ENCODE measurements around the gene ALCAM.

The ALCAM gene

GRCh38 chr3:105366326-105367062 is at the start of gene ALCAM:
TSS of gene ALCAM (plus strand) at chr3:105366909.
- peak; percentile 99 for DNase-seq (ENCODE audit: low spot score)

GRCh38 chr3:105317841-105318240 is 48.9 kb upstream of the ALCAM start:
- peak; percentile 2 for DNase-seq (ENCODE audit: low spot score)

- no peak for DNase-seq (ENCODE audit: low spot score)
Observed at GRCh38 chr3:105322570-105323273, 44.0 kb upstream of the ALCAM start.

GRCh38 chr3:105323274-105323599 is 43.5 kb upstream of the ALCAM start:
- DNase-seq (ENCODE audit: low spot score) = no peak

GRCh38 chr3:105324951-105325350 is 41.8 kb upstream of the ALCAM start:
- DNase-seq (ENCODE audit: low spot score) = no peak

- DNase-seq (ENCODE audit: low spot score) = no peak
Observed at GRCh38 chr3:105327662-105328337, 38.9 kb upstream of the ALCAM start.

- DNase-seq (ENCODE audit: low spot score) = no peak
Observed at GRCh38 chr3:105328338-105328730, 38.4 kb upstream of the ALCAM start.

- no peak for DNase-seq (ENCODE audit: low spot score)
Observed at GRCh38 chr3:105332961-105333360, 33.7 kb upstream of the ALCAM start.

GRCh38 chr3:105334138-105334882 is 32.4 kb upstream of the ALCAM start:
- DNase-seq (ENCODE audit: low spot score) = no peak

- no peak for DNase-seq (ENCODE audit: low spot score)
Observed at GRCh38 chr3:105339946-105340345, 26.8 kb upstream of the ALCAM start.

- DNase-seq (ENCODE audit: low spot score) = no peak
Observed at GRCh38 chr3:105343991-105344390, 22.7 kb upstream of the ALCAM start.

- DNase-seq (ENCODE audit: low spot score) = no peak
Observed at GRCh38 chr3:105345156-105345555, 21.6 kb upstream of the ALCAM start.

GRCh38 chr3:105347625-105348302 is 18.9 kb upstream of the ALCAM start:
- DNase-seq (ENCODE audit: low spot score) = no peak

GRCh38 chr3:105348307-105348706 is 18.4 kb upstream of the ALCAM start:
- no peak for DNase-seq (ENCODE audit: low spot score)

- no peak for DNase-seq (ENCODE audit: low spot score)
Observed at GRCh38 chr3:105349684-105350387, 16.9 kb upstream of the ALCAM start.

- DNase-seq (ENCODE audit: low spot score) = no peak
Observed at GRCh38 chr3:105351821-105352220, 14.9 kb upstream of the ALCAM start.

GRCh38 chr3:105352976-105353375 is 13.7 kb upstream of the ALCAM start:
- no peak for DNase-seq (ENCODE audit: low spot score)

GRCh38 chr3:105353485-105354161 is 13.1 kb upstream of the ALCAM start:
- peak; percentile 45 for DNase-seq (ENCODE audit: low spot score)

GRCh38 chr3:105354429-105354828 is 12.3 kb upstream of the ALCAM start:
- DNase-seq (ENCODE audit: low spot score) = no peak

- no peak for DNase-seq (ENCODE audit: low spot score)
Observed at GRCh38 chr3:105355408-105356061, 11.2 kb upstream of the ALCAM start.
